ENCODE data around the gene ZNF616.

GRCh38 chr19:52110780-52111179 lies 29.0 kb downstream of the ZNF616 start:
- TF ChIP-seq POLR2AphosphoS5 (IDR thresholded peaks at IDR 0.05; ENCODE audit: borderline replicate concordance, low read depth, low read length): no peak
- no peak for TF ChIP-seq EZH2 (IDR thresholded peaks at IDR 0.05)
